ENCODE results near the gene PAPOLA.

GRCh38 chr14:96586921-96587822, 85.0 kb downstream of the PAPOLA start:
- TF ChIP-seq TAF1 (IDR thresholded peaks at IDR 0.05; ENCODE audit: borderline replicate concordance, insufficient read depth, low read length) (no peak), SIN3A (IDR thresholded peaks at IDR 0.05; ENCODE audit: borderline replicate concordance, insufficient read depth, low read length) (no peak), POLR2AphosphoS5 (IDR thresholded peaks at IDR 0.05; ENCODE audit: low read depth, low read length) (no peak)
- TF ChIP-seq, protein P1, sequence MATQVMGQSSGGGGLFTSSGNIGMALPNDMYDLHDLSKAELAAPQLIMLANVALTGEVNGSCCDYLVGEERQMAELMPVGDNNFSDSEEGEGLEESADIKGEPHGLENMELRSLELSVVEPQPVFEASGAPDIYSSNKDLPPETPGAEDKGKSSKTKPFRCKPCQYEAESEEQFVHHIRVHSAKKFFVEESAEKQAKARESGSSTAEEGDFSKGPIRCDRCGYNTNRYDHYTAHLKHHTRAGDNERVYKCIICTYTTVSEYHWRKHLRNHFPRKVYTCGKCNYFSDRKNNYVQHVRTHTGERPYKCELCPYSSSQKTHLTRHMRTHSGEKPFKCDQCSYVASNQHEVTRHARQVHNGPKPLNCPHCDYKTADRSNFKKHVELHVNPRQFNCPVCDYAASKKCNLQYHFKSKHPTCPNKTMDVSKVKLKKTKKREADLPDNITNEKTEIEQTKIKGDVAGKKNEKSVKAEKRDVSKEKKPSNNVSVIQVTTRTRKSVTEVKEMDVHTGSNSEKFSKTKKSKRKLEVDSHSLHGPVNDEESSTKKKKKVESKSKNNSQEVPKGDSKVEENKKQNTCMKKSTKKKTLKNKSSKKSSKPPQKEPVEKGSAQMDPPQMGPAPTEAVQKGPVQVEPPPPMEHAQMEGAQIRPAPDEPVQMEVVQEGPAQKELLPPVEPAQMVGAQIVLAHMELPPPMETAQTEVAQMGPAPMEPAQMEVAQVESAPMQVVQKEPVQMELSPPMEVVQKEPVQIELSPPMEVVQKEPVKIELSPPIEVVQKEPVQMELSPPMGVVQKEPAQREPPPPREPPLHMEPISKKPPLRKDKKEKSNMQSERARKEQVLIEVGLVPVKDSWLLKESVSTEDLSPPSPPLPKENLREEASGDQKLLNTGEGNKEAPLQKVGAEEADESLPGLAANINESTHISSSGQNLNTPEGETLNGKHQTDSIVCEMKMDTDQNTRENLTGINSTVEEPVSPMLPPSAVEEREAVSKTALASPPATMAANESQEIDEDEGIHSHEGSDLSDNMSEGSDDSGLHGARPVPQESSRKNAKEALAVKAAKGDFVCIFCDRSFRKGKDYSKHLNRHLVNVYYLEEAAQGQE (IDR thresholded peaks at IDR 0.05; ENCODE audit: insufficient read depth in 1 of 2, low read depth in 2 of 2, low read length in 2 of 2): no peak

All from PFSK-1 (cell line).